Erythroblast (primary cell): ENCODE results near the gene XYLT1.

Experiments
- GATA1 ChIP-seq: IDR thresholded peaks from 2 replicates; pipeline ENCODE4 v1.6.1; 2011; ENCODE audit warnings: low read depth, mild to moderate bottlenecking, control low read depth, low read length, moderate library complexity
- POLR2A ChIP-seq: IDR thresholded peaks from 2 replicates; pipeline ENCODE4 v1.6.1; 2011; ENCODE audit warnings: mild to moderate bottlenecking, low read length

DNA sequence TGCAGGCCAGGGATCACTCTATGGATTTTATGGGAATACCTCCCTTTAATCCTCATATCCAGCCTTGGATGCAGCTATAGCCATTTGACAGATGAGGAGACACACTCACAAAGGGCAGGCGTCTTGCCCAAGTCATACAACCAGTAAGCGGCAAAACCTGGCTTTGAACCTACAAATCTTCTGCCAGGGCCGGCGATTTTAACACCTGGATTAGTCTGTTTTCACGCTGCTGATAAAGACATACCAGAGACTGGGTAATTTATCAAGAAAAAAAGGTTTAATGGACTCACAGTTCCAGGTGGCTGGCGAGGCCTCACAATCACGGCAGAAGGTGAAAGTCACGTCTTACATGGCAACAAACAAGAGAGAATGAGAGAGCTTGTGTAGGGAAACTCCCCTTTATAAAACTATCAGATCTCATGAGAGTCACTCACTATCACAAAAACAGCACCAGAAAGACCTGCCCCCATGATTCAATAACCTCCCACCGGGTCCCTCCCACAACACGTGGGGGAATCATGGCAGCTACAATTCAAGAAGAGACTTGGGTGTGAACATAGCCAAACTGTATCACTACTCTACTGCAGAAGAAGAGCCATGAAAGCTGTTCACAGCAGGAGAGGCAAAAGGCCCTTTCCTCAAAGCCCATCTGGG, 67.5 kb downstream of the XYLT1 start:
- TF ChIP-seq POLR2A (no peak), GATA1 (no peak)
